PC-3 (cell line): Measurements from ENCODE around the gene RDH12. TPM values are rescaled to one million over a fixed set of nuclear protein-coding genes. Genes with fewer than 3 reads are reported as not detected.

ENCODE experiments used
- ATAC-seq: fragments of 200-7000 bp; cut with Tn5 transposase; 2 replicates; pipeline ENCODE4 v1.9.1; 2020; ENCODE audit warnings: mild to moderate bottlenecking, moderate library complexity
- BruUV-seq: library from RNA; stranded (reverse); fragments of 400-500 nt; replicated peaks from 2 replicates; lab custom pipeline; 2021; lab: Mats Ljungman, UMichigan
- CTCF ChIA-PET: fragments of 300-600 bp; sonication (Branson Sonifier 250); formaldehyde crosslinking; loops from one replicate; lab custom pipeline; 2022; ENCODE audit warnings: antibody characterized with exemption; lab: Charles Lee
- POLR2A ChIA-PET: fragments of 300-600 bp; sonication (Branson Sonifier 250); formaldehyde crosslinking; loops from one replicate; lab custom pipeline; 2022; ENCODE audit warnings: antibody characterized with exemption; ENCODE audit not compliant: unreplicated experiment; lab: Charles Lee
- DNase-seq: peaks from one replicate; pipeline ENCODE4 v3.0.0-alpha.2; 2015
- H2AFZ ChIP-seq: fragments of 300-600 bp; sonication (generic); 2 replicates; pipeline ENCODE4 v1.6.0; 2016; ENCODE audit warnings: antibody characterized with exemption, low read length
- H3F3A ChIP-seq: fragments of 300-600 bp; sonication (generic); one replicate; pipeline ENCODE4 v1.6.0; 2017; ENCODE audit warnings: antibody characterized with exemption, low read length, control low read depth, mild to moderate bottlenecking; ENCODE audit not compliant: unreplicated experiment
- H3K27ac ChIP-seq: fragments of 300-600 bp; sonication (generic); 2 replicates; pipeline ENCODE4 v1.5.1; 2016; ENCODE audit warnings: mild to moderate bottlenecking, low read length
- H3K27me3 ChIP-seq: fragments of 300-600 bp; sonication (generic); 2 replicates; pipeline ENCODE4 v1.6.1; 2016; ENCODE audit warnings: low read length, mixed read lengths
- H3K36me3 ChIP-seq: fragments of 300-600 bp; sonication (generic); 2 replicates; pipeline ENCODE4 v1.6.1; 2016; ENCODE audit warnings: low read depth, mixed run types, low read length, mixed read lengths
- H3K4me1 ChIP-seq: fragments of 300-600 bp; sonication (generic); 2 replicates; pipeline ENCODE4 v1.5.1; 2016; ENCODE audit warnings: low read length; ENCODE audit not compliant: insufficient read depth
- H3K4me2 ChIP-seq: fragments of 300-600 bp; sonication (generic); 2 replicates; pipeline ENCODE4 v1.6.0; 2016; ENCODE audit warnings: low read length
- H3K4me3 ChIP-seq: fragments of 300-600 bp; sonication (generic); 2 replicates; pipeline ENCODE4 v1.5.1; 2016; ENCODE audit warnings: mild to moderate bottlenecking, low read length, mixed read lengths
- H3K79me2 ChIP-seq: fragments of 300-600 bp; sonication (generic); 2 replicates; pipeline ENCODE4 v1.6.1; 2017; ENCODE audit warnings: low read length, mixed read lengths
- H3K9ac ChIP-seq: fragments of 300-600 bp; sonication (generic); 2 replicates; pipeline ENCODE4 v1.6.0; 2016; ENCODE audit warnings: mild to moderate bottlenecking, low read length
- H3K9me2 ChIP-seq: fragments of 300-600 bp; sonication (generic); replicated peaks from 2 replicates; pipeline ENCODE4 v1.6.1; 2016; ENCODE audit warnings: mixed run types, low read length, mixed read lengths
- H3K9me3 ChIP-seq: fragments of 300-600 bp; sonication (generic); 2 replicates; pipeline ENCODE4 v1.6.1; 2016; ENCODE audit warnings: low read length, mixed read lengths
- H4K20me1 ChIP-seq: fragments of 300-600 bp; sonication (generic); 2 replicates; pipeline ENCODE4 v1.6.1; 2016; ENCODE audit warnings: low read length, mixed read lengths
- EZH2 ChIP-seq: fragments of 300-600 bp; sonication (generic); IDR thresholded peaks from one replicate; pipeline ENCODE4 v1.6.1; 2017; ENCODE audit warnings: antibody characterized with exemption, mild to moderate bottlenecking, low read length; ENCODE audit not compliant: unreplicated experiment
- EZH2phosphoT487 ChIP-seq: fragments of 300-600 bp; sonication (generic); IDR thresholded peaks from 2 replicates; pipeline ENCODE4 v1.6.1; 2018; ENCODE audit warnings: mild to moderate bottlenecking, antibody characterized with exemption, low read length, borderline replicate concordance
- intact Hi-C: fragments of 100-400 bp; cut with micrococcal nuclease; formaldehyde crosslinking; loops from 2 replicates; pipeline ENCODE4 v1.9.0; 2023
- total RNA-seq: library from RNA; depleted of rRNA; stranded (reverse); fragments of >200 nt; gene quantifications from 2 replicates; pipeline ENCODE4 v1.2.3, GENCODE V29; 2014
- TF ChIP-seq, protein P1 (sequence below): fragments of 300-600 bp; sonication (generic); conservative IDR thresholded peaks from 2 replicates; pipeline ENCODE4 v1.5.1; 2017; ENCODE audit warnings: antibody characterized with exemption, low read depth, mild to moderate bottlenecking, low read length

Gene RDH12
- total RNA-seq, 1 experiment from 2014 or later = not detected

DNA sequence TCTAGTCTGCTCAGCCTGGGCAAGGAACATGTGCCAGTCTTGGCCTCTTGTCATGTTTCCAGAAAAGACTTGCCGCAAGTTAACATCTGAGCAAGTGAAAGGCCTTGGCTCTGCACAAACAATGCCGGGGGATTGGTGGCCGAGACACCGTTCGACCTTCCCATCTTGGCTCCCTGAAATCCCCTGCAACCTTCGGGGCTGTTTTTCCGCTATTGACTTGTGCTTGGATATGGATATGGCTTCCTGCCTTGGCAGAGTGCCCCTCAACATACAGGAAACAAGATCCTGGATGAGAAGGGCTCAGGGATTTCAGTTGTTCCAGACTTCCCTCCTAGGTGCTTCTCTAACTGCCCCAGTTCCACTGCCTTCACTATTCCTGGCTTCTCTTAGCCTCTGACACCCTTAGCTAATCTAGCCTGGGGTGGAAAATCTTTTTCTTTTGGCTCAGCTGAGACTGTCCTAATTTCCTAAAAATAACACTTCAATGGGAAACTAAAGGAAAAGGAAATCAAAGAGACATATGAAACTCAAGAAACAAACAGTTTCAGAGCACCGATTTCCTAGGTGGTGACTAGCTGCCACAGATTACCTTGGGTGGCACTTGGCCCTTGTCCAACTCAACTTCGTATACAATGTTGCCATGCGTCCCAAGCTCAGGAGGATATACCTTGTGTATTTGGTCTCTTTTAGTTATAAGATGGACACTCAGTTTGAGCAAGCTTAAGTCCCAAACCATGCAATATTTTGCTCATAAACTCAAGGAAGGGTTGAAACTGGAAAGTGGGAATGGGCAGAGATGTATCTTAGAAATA is 33.9 kb downstream of the RDH12 start:
- H3K9me3 ChIP-seq = no peaks in the 10 kb centered on the region
- DNase-seq (no peak), ATAC-seq (no peak)
- peaks cover 14% of the 10 kb centered on the region for H3K4me1 ChIP-seq
- no peaks in the 10 kb centered on the region for H4K20me1 ChIP-seq
- H3F3A ChIP-seq = no peaks in the 10 kb centered on the region
- CTCF ChIA-PET = no interaction called here
- H3K4me2 ChIP-seq = no peak overlapping the region
- no peak overlapping the region for H3K4me3 ChIP-seq
- POLR2A ChIA-PET = no interaction called here
- H3K79me2 ChIP-seq = no peaks in the 10 kb centered on the region
- H3K27ac ChIP-seq = no peak overlapping the region
- no TSS peak for BruUV-seq
- H3K9me2 ChIP-seq = no peaks in the 10 kb centered on the region
- H3K27me3 ChIP-seq = no peaks in the 10 kb centered on the region
- TF ChIP-seq EZH2 (no peak), EZH2phosphoT487 (no peak)
- TF ChIP-seq, protein P1, sequence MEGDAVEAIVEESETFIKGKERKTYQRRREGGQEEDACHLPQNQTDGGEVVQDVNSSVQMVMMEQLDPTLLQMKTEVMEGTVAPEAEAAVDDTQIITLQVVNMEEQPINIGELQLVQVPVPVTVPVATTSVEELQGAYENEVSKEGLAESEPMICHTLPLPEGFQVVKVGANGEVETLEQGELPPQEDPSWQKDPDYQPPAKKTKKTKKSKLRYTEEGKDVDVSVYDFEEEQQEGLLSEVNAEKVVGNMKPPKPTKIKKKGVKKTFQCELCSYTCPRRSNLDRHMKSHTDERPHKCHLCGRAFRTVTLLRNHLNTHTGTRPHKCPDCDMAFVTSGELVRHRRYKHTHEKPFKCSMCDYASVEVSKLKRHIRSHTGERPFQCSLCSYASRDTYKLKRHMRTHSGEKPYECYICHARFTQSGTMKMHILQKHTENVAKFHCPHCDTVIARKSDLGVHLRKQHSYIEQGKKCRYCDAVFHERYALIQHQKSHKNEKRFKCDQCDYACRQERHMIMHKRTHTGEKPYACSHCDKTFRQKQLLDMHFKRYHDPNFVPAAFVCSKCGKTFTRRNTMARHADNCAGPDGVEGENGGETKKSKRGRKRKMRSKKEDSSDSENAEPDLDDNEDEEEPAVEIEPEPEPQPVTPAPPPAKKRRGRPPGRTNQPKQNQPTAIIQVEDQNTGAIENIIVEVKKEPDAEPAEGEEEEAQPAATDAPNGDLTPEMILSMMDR = no peak
- no peak overlapping the region for H2AFZ ChIP-seq
- H3K9ac ChIP-seq = no peak overlapping the region
- no peaks in the 10 kb centered on the region for H3K36me3 ChIP-seq
- intact Hi-C loops = no loop called here

DNA sequence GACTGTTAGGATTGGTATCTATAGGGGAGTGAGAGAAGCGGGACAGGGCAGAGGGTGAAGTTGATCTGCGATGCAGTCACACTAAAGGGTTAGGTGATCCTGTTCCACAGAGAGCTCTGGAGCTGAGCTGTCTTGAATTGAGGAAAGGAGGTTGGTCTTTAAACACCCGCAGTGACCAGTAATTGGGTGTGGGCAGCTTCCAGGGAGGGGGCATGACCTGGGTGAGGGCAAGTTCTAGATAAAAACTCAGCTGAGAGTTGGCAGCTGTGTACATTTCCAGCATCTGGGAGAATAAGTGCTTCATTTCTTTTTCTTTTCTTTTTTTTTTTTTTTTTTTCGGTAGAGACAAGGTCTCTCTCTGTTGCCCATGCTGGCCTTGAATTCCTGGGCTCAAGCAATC is 35.1 kb downstream of the RDH12 start:
- no TSS peak for BruUV-seq
- Histone ChIP-seq H3K4me2 (no peak overlapping the region), H3K4me1 (peaks cover 14% of the 10 kb centered on the region), H3K4me3 (no peak overlapping the region), H3K9me3 (no peaks in the 10 kb centered on the region), H3K9ac (no peak overlapping the region), H3K9me2 (no peaks in the 10 kb centered on the region), H3K79me2 (no peaks in the 10 kb centered on the region), H4K20me1 (no peaks in the 10 kb centered on the region), H3K27ac (no peak overlapping the region), H3K27me3 (no peaks in the 10 kb centered on the region), H3K36me3 (no peaks in the 10 kb centered on the region), H3F3A (no peaks in the 10 kb centered on the region), H2AFZ (no peak overlapping the region)
- ATAC-seq (no peak), DNase-seq (no peak)
- ChIA-PET CTCF (no interaction called here), POLR2A (no interaction called here)
- intact Hi-C loops = no loop called here
- TF ChIP-seq EZH2phosphoT487 (no peak), EZH2 (no peak)
- TF ChIP-seq, protein P1 = no peak
